ENCODE measurements around the gene METAP1D. TPM values are rescaled to one million over a fixed set of nuclear protein-coding genes. Genes with fewer than 3 reads are reported as not detected.

The METAP1D gene
- total RNA-seq, 1 experiment from 2014 or later, result 5.2 TPM

DNA sequence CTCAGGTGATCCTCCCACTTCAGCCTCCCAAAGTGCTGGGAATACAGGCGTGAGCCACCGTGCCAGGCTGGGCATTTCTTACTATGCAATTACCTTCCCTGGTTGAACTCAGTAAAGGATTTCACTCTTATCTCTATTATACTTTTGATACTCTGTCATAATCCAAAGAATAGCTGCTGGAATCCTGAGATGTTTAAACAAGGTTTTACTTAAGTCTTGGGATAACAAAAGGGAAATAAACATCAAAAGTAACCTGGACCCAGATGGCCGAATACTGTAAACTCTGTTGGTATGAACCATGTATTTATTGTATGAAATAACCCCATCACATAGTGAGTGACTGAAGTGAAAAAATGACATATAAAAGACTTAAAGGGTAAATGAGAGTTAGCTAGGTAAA, 114.8 kb downstream of the METAP1D start:
- H3K79me2 ChIP-seq (ENCODE audit: insufficient read depth, low read length), result no peaks in the 10 kb centered on the region
- H4K5ac ChIP-seq (ENCODE audit: insufficient read length, low read depth, low read length), result no peak overlapping the region
- H3K27ac ChIP-seq (ENCODE audit: insufficient read length, low read depth, low read length), result no peak overlapping the region
- Mint-ChIP-seq H3K27ac (no peak overlapping the region), H3K9me3 (no peaks in the 10 kb centered on the region), H3K36me3 (ENCODE audit: insufficient read depth in 1 of 3, low read depth in 3 of 3) (no peaks in the 10 kb centered on the region), H3K4me3 (no peak overlapping the region), H3K27me3 (ENCODE audit: low read depth) (peaks cover 11% of the 10 kb centered on the region), H3K4me1 (peaks cover 7% of the 10 kb centered on the region in 2 experiments)
- no peaks in the 10 kb centered on the region for H3K23me2 ChIP-seq (ENCODE audit: insufficient read length, low read depth, low read length, poor library complexity, severe bottlenecking)
- H3K4ac ChIP-seq (ENCODE audit: low read depth, low read length), result no peak overlapping the region
- H3K18ac ChIP-seq (ENCODE audit: insufficient read length, low read depth, low read length), result no peak overlapping the region
- WGBS (ENCODE audit: extremely low coverage, insufficient read length, low lambda C conversion rate), result no CpG with 5 or more reads among the region's 3 CpGs
- no peaks in the 10 kb centered on the region for H3K9me3 ChIP-seq (ENCODE audit: control insufficient read depth, low read depth, low read length)
- no peak overlapping the region for H2BK12ac ChIP-seq (ENCODE audit: insufficient read length, low read depth, low read length)
- no peak overlapping the region for H2BK15ac ChIP-seq (ENCODE audit: low read depth, low read length)
- no peak overlapping the region for H4K91ac ChIP-seq (ENCODE audit: insufficient read length, low read depth, low read length)
- H2BK5ac ChIP-seq (ENCODE audit: insufficient read length, low read length), result no peak overlapping the region
- H3K4me2 ChIP-seq (ENCODE audit: insufficient read depth, insufficient read length, low read length), result no peak overlapping the region
- H3K14ac ChIP-seq (ENCODE audit: insufficient read depth, low read length), result no peak overlapping the region
- no peak for DNase-seq
- no peak overlapping the region for H2BK20ac ChIP-seq (ENCODE audit: low read depth, low read length, poor library complexity, severe bottlenecking)
- H2AFZ ChIP-seq (ENCODE audit: low read length), result no peak overlapping the region
- H2AK5ac ChIP-seq (ENCODE audit: insufficient read length, low read length), result no peak overlapping the region
- no peak overlapping the region for H2BK120ac ChIP-seq (ENCODE audit: low read depth, low read length, poor library complexity, severe bottlenecking)
- H4K20me1 ChIP-seq (ENCODE audit: control insufficient read depth, insufficient read depth, insufficient read length), result no peaks in the 10 kb centered on the region
- TF ChIP-seq, protein P1, sequence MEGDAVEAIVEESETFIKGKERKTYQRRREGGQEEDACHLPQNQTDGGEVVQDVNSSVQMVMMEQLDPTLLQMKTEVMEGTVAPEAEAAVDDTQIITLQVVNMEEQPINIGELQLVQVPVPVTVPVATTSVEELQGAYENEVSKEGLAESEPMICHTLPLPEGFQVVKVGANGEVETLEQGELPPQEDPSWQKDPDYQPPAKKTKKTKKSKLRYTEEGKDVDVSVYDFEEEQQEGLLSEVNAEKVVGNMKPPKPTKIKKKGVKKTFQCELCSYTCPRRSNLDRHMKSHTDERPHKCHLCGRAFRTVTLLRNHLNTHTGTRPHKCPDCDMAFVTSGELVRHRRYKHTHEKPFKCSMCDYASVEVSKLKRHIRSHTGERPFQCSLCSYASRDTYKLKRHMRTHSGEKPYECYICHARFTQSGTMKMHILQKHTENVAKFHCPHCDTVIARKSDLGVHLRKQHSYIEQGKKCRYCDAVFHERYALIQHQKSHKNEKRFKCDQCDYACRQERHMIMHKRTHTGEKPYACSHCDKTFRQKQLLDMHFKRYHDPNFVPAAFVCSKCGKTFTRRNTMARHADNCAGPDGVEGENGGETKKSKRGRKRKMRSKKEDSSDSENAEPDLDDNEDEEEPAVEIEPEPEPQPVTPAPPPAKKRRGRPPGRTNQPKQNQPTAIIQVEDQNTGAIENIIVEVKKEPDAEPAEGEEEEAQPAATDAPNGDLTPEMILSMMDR (conservative IDR thresholded peaks at IDR 0.05), result no peak
- no peak overlapping the region for H3K9ac ChIP-seq (ENCODE audit: extremely low read depth, insufficient read length, low read length)
- no peak overlapping the region for H3K23ac ChIP-seq (ENCODE audit: insufficient read length, low read depth, low read length)
- no peaks in the 10 kb centered on the region for H3K4me1 ChIP-seq (ENCODE audit: insufficient read depth, low read length)
- H4K8ac ChIP-seq (replicated peaks; ENCODE audit: insufficient read length, low read depth, low read length), result no peak overlapping the region
- peaks cover 8% of the 10 kb centered on the region; the same call in 1 of the 2 replicates for H3K27me3 ChIP-seq (ENCODE audit: insufficient read depth, low read length)
- H3K56ac ChIP-seq (ENCODE audit: insufficient read length, low read depth, low read length), result no peak overlapping the region
- no peaks in the 10 kb centered on the region for H3K79me1 ChIP-seq (ENCODE audit: insufficient read depth, low read depth, low read length, poor library complexity, severe bottlenecking)
- no peak overlapping the region for H3T11ph ChIP-seq (ENCODE audit: low read length)
